Stimulated activated CD8-positive, alpha-beta memory T cell treated with anti-CD3 and anti-CD28 coated beads, Interleukin-15, amount 100 ng/mL, for 1 hour (primary cell): Measurements from ENCODE around the gene CDC42EP5.
A peak's percentile ranks its signal among the peaks of the same experiment; 100 is the strongest.
"Not testable (repeated sequence)": the region's sequence is repeated elsewhere in the genome, so short reads cannot be mapped to it uniquely, and the experiment has no call there.

ENCODE experiments used
- DNase-seq: peaks from one replicate; pipeline ENCODE4 v3.0.0-alpha.2; 2020; ENCODE audit warnings: low read depth

The CDC42EP5 gene

GRCh38 chr19:54489341-54489740, 16.2 kb upstream of the CDC42EP5 start:
- no peak for DNase-seq

GRCh38 chr19:54485851-54486250, 12.8 kb upstream of the CDC42EP5 start:
- no peak for DNase-seq

DNA sequence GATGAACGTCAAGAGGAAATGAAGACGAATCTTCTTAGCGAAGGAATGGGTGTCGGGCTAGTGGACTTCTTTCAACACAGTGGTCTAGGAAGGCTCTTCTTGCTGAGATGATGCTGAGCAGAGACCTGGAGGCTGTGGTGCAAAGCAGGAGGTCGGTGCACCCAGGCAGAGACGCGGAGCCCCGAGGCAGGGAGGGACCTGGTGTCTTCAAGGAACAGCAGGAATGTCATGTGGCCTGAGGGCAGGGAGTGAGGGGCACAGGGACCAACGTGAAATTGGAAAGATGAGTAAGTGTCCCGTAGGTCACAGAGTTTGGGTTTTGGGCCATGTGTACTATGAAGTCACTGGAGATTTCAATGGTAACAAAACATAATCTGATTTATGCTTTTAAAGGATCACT, 11.4 kb upstream of the CDC42EP5 start:
- no peak for DNase-seq

DNA sequence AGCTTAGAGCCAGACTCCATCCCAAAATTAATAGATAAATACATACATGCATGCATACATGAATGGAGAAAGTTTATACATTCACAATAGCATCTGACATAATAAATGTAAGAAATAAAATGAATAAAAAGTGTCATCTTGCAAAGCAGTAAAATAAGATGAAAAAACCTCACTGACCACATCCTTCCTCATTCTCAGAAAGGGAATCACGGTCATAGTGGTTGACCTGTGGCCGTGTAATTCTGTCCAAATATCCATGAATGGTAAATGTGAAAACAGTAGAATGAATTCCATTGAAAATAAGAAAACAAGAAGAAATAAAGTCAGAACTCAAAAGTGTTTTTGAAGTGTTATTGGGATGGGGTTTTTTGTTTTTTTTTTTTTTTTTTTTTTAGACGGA, 9.8 kb upstream of the CDC42EP5 start:
- no peak for DNase-seq

DNA sequence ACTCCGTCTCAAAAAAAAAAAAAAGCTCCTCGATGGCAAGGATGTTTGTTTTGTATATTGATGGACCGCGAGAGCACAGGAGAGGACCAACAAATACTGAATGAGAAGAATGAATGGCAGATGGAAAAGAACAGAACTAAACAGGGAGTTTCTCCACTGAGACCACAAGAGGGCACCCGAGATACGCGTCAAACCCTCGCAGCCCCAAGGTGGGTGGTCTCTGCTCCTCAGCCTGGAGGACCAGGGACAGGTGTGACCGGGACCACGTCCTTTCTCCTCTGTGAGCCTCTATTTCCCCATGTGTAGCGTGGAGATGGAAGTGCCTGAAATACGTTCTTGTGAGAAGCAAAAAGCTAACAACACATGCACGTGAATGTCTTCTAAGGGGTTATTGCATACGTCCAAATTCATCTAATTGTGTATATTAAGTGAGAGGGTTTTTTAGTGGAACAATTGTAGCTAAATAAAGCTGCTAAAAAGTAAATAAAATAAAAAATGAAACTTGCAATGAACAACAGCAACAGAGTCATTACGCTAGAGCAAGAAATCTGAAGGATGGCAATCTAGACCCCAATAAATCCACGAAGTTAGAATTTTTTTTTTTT, 8.3 kb upstream of the CDC42EP5 start:
- no peak for DNase-seq

DNA sequence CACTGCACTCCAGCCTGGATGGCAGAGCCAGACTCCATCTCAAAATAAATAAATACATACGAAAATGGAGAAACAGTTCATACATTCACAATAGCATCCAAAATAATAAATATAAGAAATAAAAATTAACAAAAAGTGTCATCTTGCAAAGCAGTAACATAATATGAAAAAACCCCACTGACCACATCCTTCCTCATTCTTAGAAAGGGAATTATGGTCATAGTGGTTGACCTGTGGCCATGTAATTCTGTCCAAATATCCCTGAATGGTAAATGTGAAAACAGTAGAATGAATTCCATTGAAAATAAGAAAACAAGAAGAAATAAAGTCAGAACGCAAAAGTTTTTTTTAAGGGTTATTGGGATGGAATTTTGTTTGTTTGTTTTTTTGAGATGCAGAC, 7.0 kb upstream of the CDC42EP5 start:
- DNase-seq: no peak

- DNase-seq: no peak
These were observed 5.7 kb upstream of the CDC42EP5 start for GRCh38 chr19:54478677-54479266.

GRCh38 chr19:54477650-54478049, 4.6 kb upstream of the CDC42EP5 start:
- DNase-seq: no peak

GRCh38 chr19:54475706-54476105, 2.6 kb upstream of the CDC42EP5 start:
- DNase-seq: no peak

- DNase-seq: no peak
These were observed 836 bp upstream of the CDC42EP5 start for GRCh38 chr19:54473892-54474372.

GRCh38 chr19:54470991-54471782, 1.9 kb downstream of the CDC42EP5 start:
- no peak for DNase-seq

DNA sequence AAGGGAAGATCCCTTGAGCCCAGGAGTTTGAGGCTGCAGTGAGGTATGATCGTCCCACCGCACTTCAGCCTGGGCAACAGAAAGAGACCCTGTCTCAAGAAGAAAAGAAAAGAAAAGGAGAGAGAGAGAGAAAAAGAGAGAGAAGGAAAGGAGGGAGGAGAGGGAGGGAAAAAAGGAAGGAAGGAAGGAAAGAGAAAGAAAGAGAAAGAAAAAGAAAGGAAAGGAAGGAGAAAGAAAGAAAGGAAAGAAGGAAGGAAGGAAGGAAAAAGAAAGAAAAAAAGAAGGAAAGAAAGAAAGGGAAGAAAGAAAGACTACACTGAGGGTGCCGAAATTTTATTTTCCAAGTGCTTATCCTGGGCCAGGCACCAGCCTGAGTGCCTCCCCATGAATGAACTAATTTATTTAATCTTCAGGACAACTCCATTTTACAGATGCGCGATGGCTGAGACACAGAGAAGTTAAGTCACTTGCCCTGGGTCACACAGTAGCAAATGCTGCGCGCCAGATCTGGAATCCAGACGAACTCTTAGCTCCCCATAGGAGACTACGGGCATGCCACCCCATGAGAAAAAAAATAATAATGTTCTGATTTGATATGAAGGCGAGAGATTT, 2.7 kb downstream of the CDC42EP5 start:
- DNase-seq: no peak

- DNase-seq: no peak
These were observed 3.6 kb downstream of the CDC42EP5 start for GRCh38 chr19:54469496-54469934.

DNA sequence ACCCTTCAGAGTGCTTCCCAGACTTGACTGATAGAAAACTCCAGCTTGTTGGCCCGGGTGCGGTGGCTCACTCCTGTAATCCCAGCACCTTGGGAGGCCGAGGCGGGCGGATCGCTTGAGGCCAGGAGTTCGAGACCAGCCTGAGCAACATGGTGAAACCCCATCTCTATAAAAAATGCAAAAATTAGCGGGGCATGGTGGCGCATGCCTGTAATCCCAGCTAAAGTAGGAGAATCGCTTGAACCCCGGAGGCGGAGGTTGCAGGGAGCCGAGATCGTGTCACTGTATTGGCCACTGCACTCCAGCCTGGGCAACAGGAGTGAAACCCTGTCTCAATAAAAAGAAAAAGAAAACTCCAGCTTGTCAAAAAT, 7.0 kb downstream of the CDC42EP5 start:
- not testable (repeated sequence) for DNase-seq

DNA sequence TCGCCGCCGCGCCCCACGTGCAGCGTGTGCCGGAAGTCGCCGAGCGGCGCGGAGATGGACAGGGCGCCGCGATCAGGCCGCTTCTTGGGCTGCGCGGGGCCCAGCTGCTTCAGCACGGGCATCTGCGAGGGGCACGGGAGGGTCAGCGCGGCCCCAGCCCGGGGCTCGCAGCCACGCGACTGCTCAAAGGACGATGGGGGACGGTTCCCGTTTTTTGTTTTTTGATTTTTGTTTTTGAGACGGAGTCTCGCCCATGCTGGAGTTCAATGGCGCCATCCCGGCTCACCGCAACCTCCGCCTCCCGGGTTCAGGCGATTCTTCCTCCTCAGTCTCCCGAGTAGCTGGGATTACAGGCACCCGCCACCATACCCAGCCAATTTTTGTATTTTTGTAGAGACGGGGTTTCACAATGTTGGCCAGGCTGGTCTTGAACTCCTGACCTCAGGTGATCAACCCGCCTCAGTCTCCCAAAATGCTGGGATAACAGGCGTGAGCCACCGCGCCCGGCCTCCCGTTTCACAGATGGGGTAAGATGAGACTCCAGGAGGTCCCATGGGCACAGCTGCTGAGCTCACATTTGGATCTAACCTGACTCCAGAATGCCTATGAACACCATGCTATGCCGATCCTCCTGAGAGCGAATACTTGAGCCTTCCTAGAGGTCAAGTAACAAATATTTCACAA, 7.5 kb downstream of the CDC42EP5 start:
- no peak for DNase-seq

DNA sequence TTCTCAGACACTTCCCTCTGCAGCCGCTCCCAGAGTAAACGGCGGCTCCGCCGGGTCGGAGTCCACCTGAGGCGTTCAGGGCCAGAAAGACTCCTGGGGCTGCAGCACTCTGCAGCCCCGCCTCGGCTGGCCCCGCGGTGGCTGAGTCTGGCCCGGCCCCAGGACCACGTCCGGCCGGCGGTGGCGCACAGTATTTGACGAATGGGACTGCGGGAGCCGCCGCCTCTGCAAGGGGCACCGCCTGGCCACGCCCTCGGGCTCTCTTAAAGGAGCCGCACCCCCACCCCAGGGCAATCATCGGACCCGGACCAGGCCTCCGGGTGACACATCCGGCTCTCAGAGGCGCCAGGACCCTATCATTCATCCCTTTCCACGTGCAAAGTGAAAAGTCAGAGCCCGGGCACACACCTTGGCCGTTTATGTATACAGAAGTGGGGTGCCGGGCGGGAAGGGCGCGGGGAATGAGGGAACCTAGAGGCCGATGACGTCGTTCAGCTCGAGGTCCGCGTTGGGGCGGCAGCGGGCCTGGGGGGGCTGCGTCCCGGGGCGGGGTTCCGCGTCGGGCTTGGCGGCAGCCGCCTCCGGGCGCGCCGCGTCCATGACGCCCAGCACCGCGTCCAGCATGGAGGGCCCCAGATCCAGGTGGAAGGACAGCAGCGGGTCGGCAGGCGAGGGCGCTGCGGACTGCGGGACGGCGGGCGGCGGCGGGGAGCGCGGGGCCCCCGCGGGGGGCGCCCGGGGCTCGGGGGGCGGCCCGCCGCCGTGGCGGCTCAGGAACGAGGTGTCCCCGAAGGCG, 8.3 kb downstream of the CDC42EP5 start:
- no peak for DNase-seq

DNA sequence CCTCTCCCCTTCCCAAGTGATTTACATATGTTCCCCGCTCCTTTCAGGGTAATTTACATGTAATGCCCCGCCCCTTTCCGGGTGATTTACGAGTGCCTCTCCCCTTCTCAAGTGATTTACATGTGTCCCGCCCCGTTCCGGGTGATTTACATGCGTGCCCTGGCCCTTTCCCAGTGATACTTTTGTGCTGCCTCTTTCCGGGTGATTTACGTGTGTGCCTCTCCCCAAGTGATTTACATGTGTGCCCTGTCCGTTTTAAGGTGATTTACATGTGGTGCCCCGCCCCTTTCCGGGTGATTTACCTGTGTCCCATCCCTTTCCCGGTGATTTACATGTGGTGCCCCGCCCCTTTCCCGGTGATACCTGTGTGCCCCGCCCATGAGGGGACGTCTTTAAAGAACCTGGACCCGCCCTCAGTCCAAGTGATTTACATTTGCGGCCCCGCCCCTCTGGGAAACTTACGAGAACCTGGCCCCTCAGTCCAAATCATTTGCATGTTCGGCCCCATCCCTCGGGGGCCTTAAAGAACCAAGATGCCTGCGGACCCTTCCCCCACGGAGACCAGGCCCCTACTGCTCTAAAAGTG, 9.0 kb downstream of the CDC42EP5 start:
- DNase-seq: peak; percentile 62

DNA sequence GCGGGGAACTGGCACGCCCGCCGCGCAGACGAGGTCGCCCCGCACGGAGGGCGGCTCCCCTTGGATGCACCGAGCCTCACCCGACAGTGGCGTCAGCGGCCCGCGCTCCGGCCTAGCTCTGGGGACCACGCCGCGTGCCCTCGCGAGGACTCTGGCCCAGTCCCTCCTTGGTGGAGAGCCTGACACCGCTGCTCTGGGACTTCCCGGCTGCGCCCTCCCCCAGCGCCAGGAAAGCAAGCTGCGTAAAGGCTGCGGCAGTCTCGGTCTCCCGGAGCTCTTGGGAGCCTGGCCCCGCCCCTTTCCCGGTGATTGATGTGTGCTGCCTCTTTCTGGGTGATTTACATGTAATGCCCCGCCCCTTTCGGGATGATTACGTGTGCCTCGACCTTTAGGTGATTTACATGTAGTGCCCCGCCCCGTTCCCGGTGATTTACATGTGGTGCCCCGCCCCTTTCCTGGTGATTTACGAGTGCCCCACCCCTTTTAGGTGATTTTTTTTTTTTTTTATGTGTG, 9.5 kb downstream of the CDC42EP5 start, which contains the start of gene LENG9:
Gene LENG9, minus strand, starts transcription at position 248 of the 513 bp plus-strand sequence. CDS start 252 bp downstream, outside the sequence.
- peak; percentile 86 for DNase-seq

GRCh38 chr19:54462655-54463530, 10.2 kb downstream of the CDC42EP5 start:
- DNase-seq: no peak
